Measurements from ENCODE around the gene NAT16. TPM values are rescaled to one million over a fixed set of nuclear protein-coding genes. Genes with fewer than 3 reads are reported as not detected.

The NAT16 gene
- total and polyA plus RNA-seq, 2 experiments from 2014 or later = 0.21 to 0.31 TPM

GRCh38 chr7:101200504-101200861 is 20.4 kb upstream of the NAT16 start:
- Histone ChIP-seq H3F3A (replicated peaks; ENCODE audit: low read depth) (peaks cover 9% of the 10 kb centered on the region), H4K20me1 (replicated peaks; ENCODE audit: insufficient read depth) (no peaks in the 10 kb centered on the region), H3K79me2 (replicated peaks; ENCODE audit: insufficient read depth) (no peaks in the 10 kb centered on the region), H3K9me2 (ENCODE audit: insufficient read depth) (no peaks in the 10 kb centered on the region), H3K4me2 (peak overlapping the region; percentile 86), H2AFZ (peak overlapping the region; percentile 94), H3K4me3 (peak overlapping the region; percentile 68), H3K27me3 (ENCODE audit: insufficient read depth) (peaks cover 25% of the 10 kb centered on the region), H3K4me1 (ENCODE audit: insufficient read depth) (peaks cover 16% of the 10 kb centered on the region), H3K27ac (ENCODE audit: low read depth) (peak overlapping the region; percentile 63; the same call in 1 of the 2 replicates), H3K36me3 (ENCODE audit: insufficient read depth) (no peaks in the 10 kb centered on the region)
- ATAC-seq = peak; percentile 4; the same call in 2 of the 3 replicates
- H3K36me3 Mint-ChIP-seq (ENCODE audit: low read depth) = no peaks in the 10 kb centered on the region
- H3K4me3 Mint-ChIP-seq = peak overlapping the region; percentile 69; the same call in 2 of the 3 replicates
- DNase-seq (ENCODE audit: low spot score) = no peak
- TF ChIP-seq REST (IDR thresholded peaks at IDR 0.05; ENCODE audit: unreplicated experiment) = no peak
- no peak for TF ChIP-seq NANOG (IDR thresholded peaks at IDR 0.05; ENCODE audit: borderline replicate concordance)
- no peak for TF ChIP-seq ZNF114 (CRISPR knock-in tag; IDR thresholded peaks at IDR 0.05)
- TF ChIP-seq POLR2AphosphoS5 (IDR thresholded peaks at IDR 0.05; ENCODE audit: low read depth) = no peak
- no peak for TF ChIP-seq ETS1 (IDR thresholded peaks at IDR 0.05)
- TF ChIP-seq CTCF (conservative IDR thresholded peaks at IDR 0.05; ENCODE audit: low read depth in 2 of 2) = no peak
- no peak for TF ChIP-seq EZH2phosphoT487 (IDR thresholded peaks at IDR 0.05; ENCODE audit: unreplicated experiment)
- no peak for TF ChIP-seq ZNF331 (CRISPR knock-in tag; IDR thresholded peaks at IDR 0.05; ENCODE audit: low read depth)
- TF ChIP-seq CREB1 (CRISPR knock-in tag; IDR thresholded peaks at IDR 0.05; ENCODE audit: low read depth) = no peak
- no peak for TF ChIP-seq ZNF462 (CRISPR knock-in tag; IDR thresholded peaks at IDR 0.05)
- no peak for TF ChIP-seq EZH2 (IDR thresholded peaks at IDR 0.05; ENCODE audit: low read depth, unreplicated experiment)
- TF ChIP-seq STAT1 (IDR thresholded peaks at IDR 0.05; ENCODE audit: unreplicated experiment) = no peak
- TF ChIP-seq JUNB (IDR thresholded peaks at IDR 0.05; ENCODE audit: unreplicated experiment) = no peak
- peaks cover 20% of the 10 kb centered on the region for H3K27me3 Mint-ChIP-seq (ENCODE audit: insufficient read depth, low read depth, poor library complexity)
- peaks cover 18% of the 10 kb centered on the region for H3K4me1 Mint-ChIP-seq
- no peak overlapping the region for H3K27ac Mint-ChIP-seq
- no peaks in the 10 kb centered on the region for H3K9me3 Mint-ChIP-seq
